ENCODE data around the gene GMNN. TPM values are rescaled to one million over a fixed set of nuclear protein-coding genes. Genes with fewer than 3 reads are reported as not detected.
A peak's percentile ranks its signal among the peaks of the same experiment; 100 is the strongest.
"Not testable (repeated sequence)": the region's sequence is repeated elsewhere in the genome, so short reads cannot be mapped to it uniquely, and the experiment has no call there.

GMNN gene
- total and polyA plus RNA-seq, 9 donors: 13.7 to 22.0 (median 17.5) TPM

DNA sequence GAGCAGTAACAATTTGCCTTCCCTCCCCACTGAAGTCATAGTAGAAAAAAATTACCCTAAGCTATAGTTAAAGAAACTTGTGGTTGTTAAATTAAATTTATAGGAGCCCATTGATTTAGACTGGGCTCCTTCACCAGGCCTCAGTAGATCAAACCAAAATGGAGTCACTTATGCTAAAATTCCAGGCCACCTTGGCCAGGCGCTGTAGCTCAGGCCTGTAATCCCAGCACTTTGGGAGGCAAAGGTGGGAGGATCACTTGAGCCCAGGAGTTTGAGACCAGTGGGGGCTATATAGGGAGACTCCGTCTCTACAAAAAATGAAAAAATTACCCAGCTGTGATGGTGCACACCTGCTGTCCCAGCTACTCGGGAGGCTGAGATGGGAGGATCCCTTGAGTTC, 15.0 kb upstream of the GMNN start:
- Histone ChIP-seq H3K27ac (ENCODE audit: low read length) (no peak overlapping the region), H3K27me3 (ENCODE audit: control insufficient read depth, insufficient read depth, low read length) (no peaks in the 10 kb centered on the region), H3K36me3 (ENCODE audit: control insufficient read depth, insufficient read depth, low read length) (no peaks in the 10 kb centered on the region), H3K4me3 (ENCODE audit: low read length) (no peak overlapping the region), H3K4me1 (ENCODE audit: control insufficient read depth, insufficient read depth, low read length) (no peaks in the 10 kb centered on the region), H3K9me3 (replicated peaks; ENCODE audit: control insufficient read depth, low read depth, low read length) (no peaks in the 10 kb centered on the region)
- DNase-seq: no peak
- WGBS (ENCODE audit: insufficient coverage): 84% methylated on average over 3 of the region's 3 CpGs

DNA sequence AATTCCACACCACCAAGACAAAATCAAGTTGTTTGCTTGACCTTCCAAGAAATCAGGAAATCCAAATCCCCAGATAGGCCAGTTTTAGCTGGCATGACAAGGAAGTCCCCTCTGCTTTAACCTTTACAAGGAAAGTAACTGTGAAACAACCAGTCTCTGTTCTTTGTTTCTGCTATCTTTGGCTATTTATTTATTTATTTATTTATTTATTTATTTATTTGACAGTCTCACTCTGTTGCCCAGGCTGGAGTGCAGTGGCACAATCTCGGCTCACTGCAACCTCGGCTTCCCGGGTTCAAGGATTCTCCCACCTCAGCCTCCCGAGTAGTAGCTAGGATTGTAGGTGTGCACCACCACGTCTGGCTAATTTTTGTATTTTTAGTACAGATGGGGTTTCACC, 14.5 kb upstream of the GMNN start:
- no peaks in the 10 kb centered on the region for H3K4me1 ChIP-seq (ENCODE audit: control insufficient read depth, insufficient read depth, low read length)
- no peak overlapping the region for H3K27ac ChIP-seq (ENCODE audit: low read length)
- no peaks in the 10 kb centered on the region for H3K27me3 ChIP-seq (ENCODE audit: control insufficient read depth, insufficient read depth, low read length)
- no peak overlapping the region for H3K4me3 ChIP-seq (ENCODE audit: low read length)
- no peaks in the 10 kb centered on the region for H3K36me3 ChIP-seq (ENCODE audit: control insufficient read depth, insufficient read depth, low read length)
- DNase-seq: no peak
- WGBS (ENCODE audit: insufficient coverage): 80% methylated on average over 2 of the region's 5 CpGs
- H3K9me3 ChIP-seq (replicated peaks; ENCODE audit: control insufficient read depth, low read depth, low read length): no peaks in the 10 kb centered on the region

DNA sequence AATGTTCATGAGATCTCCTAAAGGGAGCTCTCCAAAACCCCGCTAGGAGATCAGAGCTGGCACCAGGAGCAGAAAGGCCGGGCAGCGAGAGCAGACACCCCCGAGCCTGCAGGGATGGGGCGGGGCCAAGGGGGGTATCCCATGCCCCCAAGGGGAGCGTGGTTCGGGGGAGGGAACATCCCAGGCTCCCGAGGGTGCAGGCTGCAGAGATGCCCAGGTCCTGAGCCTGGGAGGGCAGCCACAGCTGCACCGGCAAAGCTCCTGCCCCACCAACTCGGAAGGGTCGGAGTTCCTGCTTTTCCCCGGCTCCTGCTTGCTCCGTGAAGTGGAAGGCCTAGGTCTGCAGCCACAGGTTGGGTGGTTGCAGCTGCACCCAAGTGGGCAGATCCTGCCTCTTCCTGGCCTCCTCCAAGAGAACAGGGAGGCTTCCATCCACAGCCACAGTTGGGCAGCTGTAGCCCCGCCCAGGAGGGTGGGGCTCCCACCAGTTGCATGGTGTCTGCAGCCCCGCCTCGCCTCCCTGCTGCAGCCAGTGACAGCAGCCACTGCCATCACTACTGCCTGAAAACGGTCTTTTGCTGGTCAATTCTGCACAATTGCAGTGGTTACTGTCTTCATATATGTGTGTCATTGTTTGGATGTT, 13.4 kb upstream of the GMNN start:
- Histone ChIP-seq H3K36me3 (ENCODE audit: control insufficient read depth, insufficient read depth, low read length) (no peaks in the 10 kb centered on the region), H3K4me3 (ENCODE audit: low read length) (no peak overlapping the region), H3K9me3 (replicated peaks; ENCODE audit: control insufficient read depth, low read depth, low read length) (no peaks in the 10 kb centered on the region), H3K4me1 (ENCODE audit: control insufficient read depth, insufficient read depth, low read length) (no peaks in the 10 kb centered on the region), H3K27me3 (ENCODE audit: control insufficient read depth, insufficient read depth, low read length) (no peaks in the 10 kb centered on the region), H3K27ac (ENCODE audit: low read length) (no peak overlapping the region)
- 84% methylated on average over 14 of the region's 17 CpGs for WGBS (ENCODE audit: insufficient coverage)
- DNase-seq: no peak

GRCh38 chr6:24761851-24762250, 12.9 kb upstream of the GMNN start:
- H3K9me3 ChIP-seq (replicated peaks; ENCODE audit: control insufficient read depth, low read depth, low read length): no peaks in the 10 kb centered on the region
- no peaks in the 10 kb centered on the region for H3K27me3 ChIP-seq (ENCODE audit: control insufficient read depth, insufficient read depth, low read length)
- DNase-seq: no peak
- H3K4me3 ChIP-seq (ENCODE audit: low read length): no peak overlapping the region
- H3K27ac ChIP-seq (ENCODE audit: low read length): no peak overlapping the region
- H3K36me3 ChIP-seq (ENCODE audit: control insufficient read depth, insufficient read depth, low read length): no peaks in the 10 kb centered on the region
- H3K4me1 ChIP-seq (ENCODE audit: control insufficient read depth, insufficient read depth, low read length): no peaks in the 10 kb centered on the region

DNA sequence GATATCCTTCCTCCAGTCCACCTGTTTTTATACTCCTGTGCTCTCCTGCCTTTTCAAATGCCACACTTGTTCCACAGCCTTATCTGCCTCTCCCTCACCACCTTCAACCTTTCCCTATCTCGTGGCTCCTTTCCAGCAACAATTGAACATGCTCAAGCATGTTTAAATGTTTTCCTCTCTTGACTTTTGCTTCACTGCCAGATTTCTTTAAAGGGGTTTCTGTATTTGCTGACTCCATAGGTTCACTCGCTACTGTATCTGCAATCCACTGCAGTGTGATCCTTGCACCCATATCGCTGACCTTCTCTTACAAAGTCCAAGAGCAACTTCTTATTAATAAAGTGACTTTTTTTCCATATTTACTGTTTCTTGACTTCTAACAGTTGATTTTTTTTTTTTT, 11.2 kb upstream of the GMNN start:
- Histone ChIP-seq H3K4me3 (ENCODE audit: low read length) (no peak overlapping the region), H3K27ac (ENCODE audit: low read length) (no peak overlapping the region), H3K9me3 (replicated peaks; ENCODE audit: control insufficient read depth, low read depth, low read length) (no peaks in the 10 kb centered on the region), H3K27me3 (ENCODE audit: control insufficient read depth, insufficient read depth, low read length) (no peaks in the 10 kb centered on the region), H3K4me1 (ENCODE audit: control insufficient read depth, insufficient read depth, low read length) (no peaks in the 10 kb centered on the region), H3K36me3 (ENCODE audit: control insufficient read depth, insufficient read depth, low read length) (no peaks in the 10 kb centered on the region)
- 71% methylated on average over 1 of the region's 3 CpGs for WGBS (ENCODE audit: insufficient coverage)
- DNase-seq: no peak

DNA sequence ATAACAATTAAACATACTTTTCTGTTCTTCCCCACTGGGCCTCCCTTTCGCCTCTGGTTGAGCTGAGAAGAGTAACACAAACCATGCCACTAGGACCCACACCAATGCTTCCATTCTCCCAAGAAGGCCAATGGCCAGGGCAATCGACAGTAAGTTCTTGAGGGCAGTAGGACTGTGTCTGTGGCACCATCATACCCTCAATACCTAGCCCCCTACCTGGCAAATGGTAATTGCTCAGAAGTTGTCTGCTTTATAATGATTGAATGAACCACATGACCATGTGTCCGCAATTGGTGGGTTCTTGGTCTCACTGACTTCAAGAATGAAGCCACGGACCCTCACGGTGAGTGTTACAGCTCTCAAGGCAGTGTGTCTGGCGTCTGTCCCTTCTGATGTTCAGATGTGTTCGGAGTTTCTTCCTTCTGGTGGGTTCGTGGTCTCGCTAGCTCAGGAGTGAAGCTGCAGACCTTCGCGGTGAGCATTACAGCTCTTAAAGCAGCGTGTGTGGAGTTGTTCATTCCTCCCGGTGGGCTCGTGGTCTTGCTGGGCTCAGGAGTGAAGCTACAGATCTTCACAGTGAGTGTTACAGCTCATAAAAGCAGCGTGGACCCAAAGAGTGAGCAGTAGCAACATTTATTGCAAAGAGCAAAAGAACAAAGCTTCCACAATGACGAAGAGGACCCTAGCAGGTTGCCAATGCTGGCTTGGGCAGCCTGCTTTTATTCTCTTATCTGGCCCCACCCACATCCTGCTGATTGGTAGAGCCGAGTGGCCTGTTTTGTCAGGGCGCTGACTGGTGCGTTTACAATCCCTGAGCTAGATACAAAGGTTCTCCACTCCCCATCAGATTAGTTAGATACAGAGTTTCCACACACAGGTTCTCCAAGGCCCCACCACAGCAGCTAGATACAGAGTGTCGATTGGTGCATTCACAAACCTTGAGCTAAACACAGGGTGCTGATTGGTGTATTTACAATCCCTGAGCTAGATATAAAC, 9.6 kb upstream of the GMNN start:
- not testable (repeated sequence) for H3K27me3 ChIP-seq (ENCODE audit: control insufficient read depth, insufficient read depth, low read length); H3K36me3 ChIP-seq (ENCODE audit: control insufficient read depth, insufficient read depth, low read length); H3K27ac ChIP-seq (ENCODE audit: low read length); H3K4me1 ChIP-seq (ENCODE audit: control insufficient read depth, insufficient read depth, low read length); DNase-seq; H3K4me3 ChIP-seq (ENCODE audit: low read length); H3K9me3 ChIP-seq (replicated peaks; ENCODE audit: control insufficient read depth, low read depth, low read length)
- WGBS (ENCODE audit: insufficient coverage): 85% methylated on average over 15 of the region's 20 CpGs

GRCh38 chr6:24765968-24766367, 8.8 kb upstream of the GMNN start:
- not testable (repeated sequence) for H3K4me1 ChIP-seq (ENCODE audit: control insufficient read depth, insufficient read depth, low read length); H3K36me3 ChIP-seq (ENCODE audit: control insufficient read depth, insufficient read depth, low read length); DNase-seq; H3K4me3 ChIP-seq (ENCODE audit: low read length); H3K9me3 ChIP-seq (replicated peaks; ENCODE audit: control insufficient read depth, low read depth, low read length); H3K27me3 ChIP-seq (ENCODE audit: control insufficient read depth, insufficient read depth, low read length); H3K27ac ChIP-seq (ENCODE audit: low read length)
- 96% methylated on average over 11 of the region's 26 CpGs for WGBS (ENCODE audit: insufficient coverage)

DNA sequence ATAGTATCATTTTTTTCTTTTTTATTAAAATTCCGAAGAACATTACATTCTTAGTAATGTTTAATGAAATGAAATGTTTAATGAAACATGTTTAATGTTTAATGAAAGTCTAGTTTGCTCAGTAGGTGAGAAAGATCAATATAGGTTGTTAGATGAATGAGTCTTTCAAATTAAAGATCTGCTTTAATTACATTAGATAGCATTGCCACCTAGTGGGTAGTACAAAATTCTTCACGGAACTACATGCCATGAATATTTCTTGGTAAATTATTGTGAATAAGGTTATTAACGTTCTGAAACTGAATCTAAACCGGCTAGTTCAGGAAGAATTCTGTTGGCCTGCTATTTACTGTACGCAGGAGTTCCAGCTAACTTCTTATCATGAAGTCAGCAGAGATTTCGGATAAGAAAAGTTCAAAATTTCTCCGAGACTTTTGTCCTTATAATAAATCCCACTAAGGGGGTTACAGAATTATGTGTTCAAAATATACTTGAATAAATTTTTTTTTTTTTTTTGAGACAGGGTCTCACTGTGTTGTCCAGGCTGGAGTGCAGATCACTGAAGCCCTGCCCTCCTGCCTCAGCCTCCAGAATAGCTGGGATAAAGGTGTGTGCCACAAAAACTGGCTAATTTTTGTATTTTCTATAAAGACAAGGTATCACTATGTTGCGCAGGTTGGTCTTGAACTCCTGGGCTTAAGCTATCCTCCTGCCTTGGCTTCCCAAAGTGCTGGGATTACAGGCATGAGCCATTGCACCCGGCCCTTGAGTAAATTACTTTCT, 7.9 kb upstream of the GMNN start:
- Histone ChIP-seq H3K9me3 (replicated peaks; ENCODE audit: control insufficient read depth, low read depth, low read length) (no peaks in the 10 kb centered on the region), H3K36me3 (ENCODE audit: control insufficient read depth, insufficient read depth, low read length) (no peaks in the 10 kb centered on the region), H3K27ac (ENCODE audit: low read length) (no peak overlapping the region), H3K27me3 (ENCODE audit: control insufficient read depth, insufficient read depth, low read length) (no peaks in the 10 kb centered on the region), H3K4me3 (ENCODE audit: low read length) (no peak overlapping the region), H3K4me1 (ENCODE audit: control insufficient read depth, insufficient read depth, low read length) (no peaks in the 10 kb centered on the region)
- DNase-seq: peak; percentile 8
- no CpG with 5 or more reads among the region's 9 CpGs for WGBS (ENCODE audit: insufficient coverage)

GRCh38 chr6:24768361-24768760, 6.4 kb upstream of the GMNN start:
- Histone ChIP-seq H3K27ac (ENCODE audit: low read length) (no peak overlapping the region), H3K27me3 (ENCODE audit: control insufficient read depth, insufficient read depth, low read length) (no peaks in the 10 kb centered on the region), H3K9me3 (replicated peaks; ENCODE audit: control insufficient read depth, low read depth, low read length) (no peaks in the 10 kb centered on the region), H3K36me3 (ENCODE audit: control insufficient read depth, insufficient read depth, low read length) (no peaks in the 10 kb centered on the region), H3K4me1 (ENCODE audit: control insufficient read depth, insufficient read depth, low read length) (no peaks in the 10 kb centered on the region), H3K4me3 (ENCODE audit: low read length) (no peak overlapping the region)
- DNase-seq: no peak
- no CpG with 5 or more reads among the region's 5 CpGs for WGBS (ENCODE audit: insufficient coverage)

GRCh38 chr6:24775520-24776058, 852 bp downstream of the GMNN start:
- no peaks in the 10 kb centered on the region for H3K27me3 ChIP-seq (ENCODE audit: control insufficient read depth, insufficient read depth, low read length)
- H3K27ac ChIP-seq (ENCODE audit: low read length): peak overlapping the region; percentile 97
- H3K36me3 ChIP-seq (ENCODE audit: control insufficient read depth, insufficient read depth, low read length): no peaks in the 10 kb centered on the region
- H3K4me1 ChIP-seq (ENCODE audit: control insufficient read depth, insufficient read depth, low read length): peaks cover 9% of the 10 kb centered on the region
- no peak for DNase-seq
- WGBS (ENCODE audit: insufficient coverage): 1% methylated on average over 10 of the region's 20 CpGs
- no peaks in the 10 kb centered on the region for H3K9me3 ChIP-seq (replicated peaks; ENCODE audit: control insufficient read depth, low read depth, low read length)
- H3K4me3 ChIP-seq (ENCODE audit: low read length): peak overlapping the region; percentile 82

Measured in muscle of leg (tissue), 11 donors.